ENCODE results near the gene ERBB2. TPM values are rescaled to one million over a fixed set of nuclear protein-coding genes. Genes with fewer than 3 reads are reported as not detected.

The ERBB2 gene
- total and polyA plus RNA-seq, 2 of the 13 experiments (the other 11 are each of a cell fraction or from before 2014, with no cell fraction given), result 57.7 to 64.1 TPM

DNA sequence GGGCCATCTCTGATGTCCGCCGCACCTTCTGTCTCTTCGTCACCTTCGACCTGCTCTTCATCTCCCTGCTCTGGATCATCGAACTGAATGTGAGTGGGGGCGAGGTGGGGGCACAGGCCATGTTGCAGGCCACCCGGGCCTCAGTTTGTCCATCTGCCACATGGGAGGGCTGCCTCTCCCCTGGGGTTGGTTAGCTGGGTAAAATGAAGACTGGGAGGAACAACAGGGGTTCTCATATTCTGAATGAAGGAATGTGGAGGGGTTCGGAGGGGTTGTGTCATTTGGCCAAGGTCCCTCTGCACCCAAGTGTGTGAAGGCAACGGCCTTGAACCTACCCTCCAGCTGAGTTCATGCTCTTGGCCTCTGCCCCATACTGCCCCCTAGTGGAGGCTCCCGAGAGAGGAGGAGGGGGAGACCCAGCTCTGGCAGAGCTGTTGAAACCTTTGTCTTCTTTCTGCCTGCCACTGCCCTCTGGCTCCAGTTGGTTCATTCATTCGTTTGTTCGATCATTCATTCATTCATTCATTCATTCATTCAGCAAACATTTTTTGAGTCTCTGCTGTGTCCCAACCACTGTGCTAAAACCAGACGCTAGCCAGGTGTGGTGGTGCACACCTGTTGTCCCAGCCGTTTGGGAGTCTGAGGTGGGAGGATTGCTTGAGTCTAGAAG, 46.1 kb upstream of the ERBB2 start (continued):
- TF ChIP-seq CHD2 (IDR thresholded peaks at IDR 0.05; ENCODE audit: low read depth, low read length) (no peak), MLLT10 (CRISPR knock-in tag; IDR thresholded peaks at IDR 0.05) (no peak), SPEN (CRISPR knock-in tag; IDR thresholded peaks at IDR 0.05; ENCODE audit: low read depth) (no peak), TSC22D2 (CRISPR knock-in tag; IDR thresholded peaks at IDR 0.05; ENCODE audit: borderline replicate concordance) (no peak), ZFP36L2 (CRISPR knock-in tag; IDR thresholded peaks at IDR 0.05) (no peak), IKZF4 (CRISPR knock-in tag; IDR thresholded peaks at IDR 0.05; ENCODE audit: borderline replicate concordance, low read depth, not compliant biosample characterization) (no peak), TP53 (CRISPR knock-in tag; conservative IDR thresholded peaks at IDR 0.05) (no peak), MEF2D (CRISPR knock-in tag; IDR thresholded peaks at IDR 0.05) (no peak), GABPA (IDR thresholded peaks at IDR 0.05; ENCODE audit: low read depth, low read length) (no peak), GABPA (CRISPR knock-in tag; IDR thresholded peaks at IDR 0.05; ENCODE audit: low read depth) (peak; percentile 44), PBX2 (CRISPR knock-in tag; IDR thresholded peaks at IDR 0.05) (no peak), ZNF225 (CRISPR knock-in tag; IDR thresholded peaks at IDR 0.05) (no peak), ZNF564 (CRISPR knock-in tag; IDR thresholded peaks at IDR 0.05) (no peak), ZNF362 (CRISPR knock-in tag; IDR thresholded peaks at IDR 0.05; ENCODE audit: borderline replicate concordance) (no peak), ZNF614 (CRISPR knock-in tag; IDR thresholded peaks at IDR 0.05; ENCODE audit: borderline replicate concordance) (peak; percentile 46; the same call in 1 of the 2 replicates), RFX3 (CRISPR knock-in tag; IDR thresholded peaks at IDR 0.05) (no peak), ZNF33B (CRISPR knock-in tag; IDR thresholded peaks at IDR 0.05) (no peak), XBP1 (CRISPR knock-in tag; IDR thresholded peaks at IDR 0.05) (no peak), FOSL2 (CRISPR knock-in tag; IDR thresholded peaks at IDR 0.05) (peak; percentile 39; the same call in 1 of the 2 replicates), MATR3 (CRISPR knock-in tag; IDR thresholded peaks at IDR 0.05) (no peak), U2AF1 (optimal IDR thresholded peaks at IDR 0.05; ENCODE audit: low read depth, low read length) (peak; percentile 59), MBNL3 (CRISPR knock-in tag; conservative IDR thresholded peaks at IDR 0.05) (no peak), ZNF652 (CRISPR knock-in tag; IDR thresholded peaks at IDR 0.05; ENCODE audit: borderline replicate concordance, low read depth) (no peak), ZBTB34 (CRISPR knock-in tag; IDR thresholded peaks at IDR 0.05) (no peak), EED (CRISPR knock-in tag; IDR thresholded peaks at IDR 0.05) (no peak), ZNF781 (CRISPR knock-in tag; IDR thresholded peaks at IDR 0.05; ENCODE audit: borderline replicate concordance, not compliant biosample characterization) (no peak), PCBP2 (optimal IDR thresholded peaks at IDR 0.05; ENCODE audit: low read depth, low read length, poor library complexity, severe bottlenecking) (no peak), MYC (CRISPR knock-in tag; IDR thresholded peaks at IDR 0.05; ENCODE audit: borderline replicate concordance) (0 out of 2 replicates have a peak, but pooled peaks have one; percentile 17)
- TF ChIP-seq, protein P1, sequence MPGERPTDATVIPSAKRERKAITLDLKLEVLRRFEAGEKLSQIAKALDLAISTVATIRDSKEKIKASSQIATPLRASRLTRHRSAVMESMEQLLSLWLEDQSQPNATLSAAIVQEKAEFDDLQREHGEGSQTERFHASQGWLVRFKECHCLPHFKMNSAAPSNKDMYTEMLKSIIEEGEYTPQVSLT (CRISPR knock-in tag; IDR thresholded peaks at IDR 0.05; ENCODE audit: borderline replicate concordance, low read depth), result no peak
